NCI-H2227 (cell line): ENCODE measurements around the gene GGA3.

ENCODE experiments used
- DNase-seq: peaks from one replicate; lab custom pipeline; 2025; ENCODE audit not compliant: unreplicated experiment; lab: John Stamatoyannopoulos, UW

GGA3 gene

GRCh38 chr17:75250009-75250471 lies 11.4 kb downstream of the GGA3 start:
- DNase-seq = no peak

- DNase-seq = no peak
Observed at GRCh38 chr17:75249564-75249963, 11.8 kb downstream of the GGA3 start.

GRCh38 chr17:75246404-75246803 lies 15.0 kb downstream of the GGA3 start:
- DNase-seq = no peak

- DNase-seq = no peak
Observed at GRCh38 chr17:75245011-75245410, 16.4 kb downstream of the GGA3 start.

GRCh38 chr17:75244133-75244866 lies 17.1 kb downstream of the GGA3 start:
- DNase-seq = no peak

GRCh38 chr17:75242461-75243042 lies 18.9 kb downstream of the GGA3 start:
- no peak for DNase-seq

- DNase-seq = no peak
Observed at GRCh38 chr17:75241996-75242460, 19.4 kb downstream of the GGA3 start.

GRCh38 chr17:75241502-75241901 lies 19.9 kb downstream of the GGA3 start:
- no peak for DNase-seq

GRCh38 chr17:75241143-75241430 lies 20.3 kb downstream of the GGA3 start:
- no peak for DNase-seq

GRCh38 chr17:75240394-75241142 lies 20.8 kb downstream of the GGA3 start:
- DNase-seq = peak; percentile 65

GRCh38 chr17:75239778-75240393 lies 21.5 kb downstream of the GGA3 start:
- no peak for DNase-seq

- no peak for DNase-seq
Observed at GRCh38 chr17:75239214-75239613, 22.2 kb downstream of the GGA3 start.

- peak; percentile 70 for DNase-seq
Observed at GRCh38 chr17:75238684-75239191, 22.7 kb downstream of the GGA3 start.

- no peak for DNase-seq
Observed at GRCh38 chr17:75238020-75238580, 23.3 kb downstream of the GGA3 start.

GRCh38 chr17:75237100-75238014 lies 24.0 kb downstream of the GGA3 start:
- no peak for DNase-seq

GRCh38 chr17:75232786-75233185 lies 28.6 kb downstream of the GGA3 start:
- DNase-seq = no peak

GRCh38 chr17:75231741-75232464 lies 29.5 kb downstream of the GGA3 start:
- DNase-seq = no peak

GRCh38 chr17:75231071-75231470 lies 30.3 kb downstream of the GGA3 start:
- DNase-seq = no peak

- DNase-seq = no peak
Observed at GRCh38 chr17:75228847-75229246, 32.6 kb downstream of the GGA3 start.
